Stomach (tissue), 4 donors: ENCODE measurements around the gene SGMS1.
"Not testable (repeated sequence)": the region's sequence is repeated elsewhere in the genome, so short reads cannot be mapped to it uniquely, and the experiment has no call there.

Experiments
- EP300 ChIP-seq: sonication (generic); formaldehyde crosslinking; IDR thresholded peaks from one replicate; pipeline ENCODE4 v1.6.1; 2017; ENCODE audit warnings: antibody characterized with exemption
- POLR2A ChIP-seq, 4 donors: fragments of 450-650 bp; IDR thresholded peaks; one replicate each; pipeline ENCODE4 v1.6.1; 2016; ENCODE audit warnings: antibody characterized with exemption in 4 of 4, control low read depth in 2 of 4, mild to moderate bottlenecking in 1 of 4, moderate library complexity in 1 of 4
- POLR2AphosphoS5 ChIP-seq, 3 donors: sonication (generic); formaldehyde crosslinking; IDR thresholded peaks; one replicate each; pipeline ENCODE4 v1.6.1; 2016; ENCODE audit warnings: antibody characterized with exemption in 3 of 3
- TF ChIP-seq, protein P1 (sequence below), 7 experiments: fragments of 450-650 bp in 4 of 7; fragments of 200-600 bp in 3 of 7; sonication (generic) in 3 of 7; IDR thresholded peaks; one replicate each; pipeline ENCODE4 v1.5.1; 2016 to 2019; ENCODE audit warnings: antibody characterized with exemption in 7 of 7, control low read depth in 2 of 7, mild to moderate bottlenecking in 1 of 7

DNA sequence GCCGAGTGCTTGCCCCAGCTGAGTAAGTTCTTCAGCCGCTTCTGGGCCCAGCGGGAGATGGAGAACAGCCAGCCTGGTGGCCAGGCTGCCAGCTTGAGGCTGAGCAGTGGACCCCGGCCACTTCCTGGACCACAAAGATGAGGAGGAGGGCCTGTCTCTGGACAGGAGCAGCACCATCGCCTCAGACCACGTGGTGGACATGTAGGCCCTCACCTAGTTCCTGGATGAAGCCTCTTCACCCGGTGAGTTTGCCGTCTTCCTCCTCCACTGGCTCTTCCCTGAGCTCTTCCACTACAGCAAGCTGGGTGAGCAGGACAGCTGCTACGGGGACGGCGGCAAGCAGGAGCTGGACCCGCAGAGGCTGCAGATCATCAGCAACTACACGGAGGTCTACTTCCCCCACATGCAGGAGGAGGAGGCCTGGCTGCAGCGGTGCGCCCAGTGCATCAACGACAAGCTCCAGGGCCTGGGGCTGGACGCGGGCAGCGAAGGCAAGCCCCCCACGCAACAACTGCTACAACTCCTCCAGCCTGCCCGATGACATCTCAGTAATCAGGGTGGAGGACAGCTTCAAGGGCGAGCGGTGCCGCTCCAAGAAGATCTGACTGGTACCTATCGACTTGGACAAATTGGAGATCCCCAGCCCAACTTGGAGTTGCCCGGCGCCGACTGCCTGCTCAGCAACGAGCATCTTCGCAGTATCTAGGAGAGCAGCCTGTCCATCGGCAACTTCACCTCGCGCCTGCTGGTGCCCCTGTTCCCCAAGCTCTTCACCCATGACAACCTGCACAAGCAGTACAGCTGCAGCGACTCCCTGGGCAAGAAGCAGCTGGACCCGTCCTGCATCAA is 35.5 kb upstream of the SGMS1 start:
- TF ChIP-seq POLR2A (IDR thresholded peaks at IDR 0.05); POLR2AphosphoS5 (IDR thresholded peaks at IDR 0.05); EP300: not testable (repeated sequence)
- TF ChIP-seq, protein P1, sequence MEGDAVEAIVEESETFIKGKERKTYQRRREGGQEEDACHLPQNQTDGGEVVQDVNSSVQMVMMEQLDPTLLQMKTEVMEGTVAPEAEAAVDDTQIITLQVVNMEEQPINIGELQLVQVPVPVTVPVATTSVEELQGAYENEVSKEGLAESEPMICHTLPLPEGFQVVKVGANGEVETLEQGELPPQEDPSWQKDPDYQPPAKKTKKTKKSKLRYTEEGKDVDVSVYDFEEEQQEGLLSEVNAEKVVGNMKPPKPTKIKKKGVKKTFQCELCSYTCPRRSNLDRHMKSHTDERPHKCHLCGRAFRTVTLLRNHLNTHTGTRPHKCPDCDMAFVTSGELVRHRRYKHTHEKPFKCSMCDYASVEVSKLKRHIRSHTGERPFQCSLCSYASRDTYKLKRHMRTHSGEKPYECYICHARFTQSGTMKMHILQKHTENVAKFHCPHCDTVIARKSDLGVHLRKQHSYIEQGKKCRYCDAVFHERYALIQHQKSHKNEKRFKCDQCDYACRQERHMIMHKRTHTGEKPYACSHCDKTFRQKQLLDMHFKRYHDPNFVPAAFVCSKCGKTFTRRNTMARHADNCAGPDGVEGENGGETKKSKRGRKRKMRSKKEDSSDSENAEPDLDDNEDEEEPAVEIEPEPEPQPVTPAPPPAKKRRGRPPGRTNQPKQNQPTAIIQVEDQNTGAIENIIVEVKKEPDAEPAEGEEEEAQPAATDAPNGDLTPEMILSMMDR (IDR thresholded peaks at IDR 0.05), result not testable (repeated sequence)
